GM12864 (cell line): ENCODE results near the gene NUP210.

ENCODE experiments used
- DNase-seq: peaks from one replicate; pipeline ENCODE4 v3.0.0-alpha.2; 2011; ENCODE audit warnings: low read depth
- H3K4me3 ChIP-seq: 2 replicates; pipeline ENCODE4 v1.5.1; 2011; ENCODE audit warnings: mild to moderate bottlenecking, low read depth, low read length, control low read depth
- CTCF ChIP-seq: IDR thresholded peaks from 2 replicates; pipeline ENCODE4 v1.5.1; 2011; ENCODE audit warnings: low read depth, mild to moderate bottlenecking, moderate library complexity, low read length, control low read depth, inconsistent platforms; ENCODE audit errors: missing control alignments

Gene NUP210

GRCh38 chr3:13357074-13357473, 63.0 kb downstream of the NUP210 start:
- no peak for TF ChIP-seq CTCF
- H3K4me3 ChIP-seq = no peak overlapping the region
- no peak for DNase-seq

DNA sequence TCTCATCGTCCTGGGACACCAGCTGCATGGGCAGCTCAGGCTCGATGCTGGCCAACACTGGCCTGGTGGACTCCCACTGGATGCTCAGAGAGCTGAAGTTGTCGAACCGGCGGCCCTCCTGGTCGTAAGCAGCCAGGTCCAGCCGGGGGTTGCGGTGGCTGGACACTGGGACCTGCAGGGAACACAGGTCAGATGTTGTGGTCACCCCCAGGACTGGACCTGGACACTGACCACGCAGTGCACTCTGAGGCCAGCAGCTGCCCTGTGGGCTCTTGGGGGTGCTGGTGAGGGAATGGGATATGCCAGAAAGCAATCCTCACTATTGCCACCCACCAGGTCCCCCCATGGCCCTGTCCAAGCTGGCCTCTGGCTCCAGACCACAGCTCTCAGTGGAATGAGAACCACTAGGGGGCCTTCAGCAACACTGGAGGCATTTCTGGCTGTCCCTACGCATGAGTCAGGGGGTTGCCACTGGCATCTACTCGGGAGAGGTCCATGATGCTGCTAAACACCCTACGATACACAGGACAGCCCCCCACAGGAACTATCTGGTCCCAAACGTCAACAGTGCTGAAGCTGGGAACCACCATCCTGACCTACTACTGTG, 66.1 kb downstream of the NUP210 start:
- no peak for DNase-seq
- no peak for TF ChIP-seq CTCF
- H3K4me3 ChIP-seq = no peak overlapping the region

DNA sequence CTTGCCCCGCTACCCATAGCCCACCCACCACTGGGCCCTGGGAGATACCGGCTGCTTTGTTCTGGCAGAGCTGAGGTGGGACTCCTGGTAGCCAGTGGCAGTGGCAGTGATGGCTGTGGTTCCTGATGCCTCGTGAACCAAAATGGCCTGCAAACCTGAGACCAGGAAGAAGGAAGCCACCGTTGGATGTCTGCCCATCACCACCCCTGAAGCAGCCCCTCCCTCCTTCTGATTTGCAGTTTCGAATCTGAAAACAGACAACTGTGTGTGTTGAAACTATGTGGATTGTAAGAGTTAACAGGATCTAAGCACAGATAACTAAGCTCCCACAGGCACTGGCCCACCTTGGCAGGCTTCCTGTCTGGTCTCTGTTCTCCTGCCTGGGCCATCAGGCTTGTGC, 66.6 kb downstream of the NUP210 start:
- H3K4me3 ChIP-seq = no peak overlapping the region
- no peak for TF ChIP-seq CTCF
- no peak for DNase-seq

DNA sequence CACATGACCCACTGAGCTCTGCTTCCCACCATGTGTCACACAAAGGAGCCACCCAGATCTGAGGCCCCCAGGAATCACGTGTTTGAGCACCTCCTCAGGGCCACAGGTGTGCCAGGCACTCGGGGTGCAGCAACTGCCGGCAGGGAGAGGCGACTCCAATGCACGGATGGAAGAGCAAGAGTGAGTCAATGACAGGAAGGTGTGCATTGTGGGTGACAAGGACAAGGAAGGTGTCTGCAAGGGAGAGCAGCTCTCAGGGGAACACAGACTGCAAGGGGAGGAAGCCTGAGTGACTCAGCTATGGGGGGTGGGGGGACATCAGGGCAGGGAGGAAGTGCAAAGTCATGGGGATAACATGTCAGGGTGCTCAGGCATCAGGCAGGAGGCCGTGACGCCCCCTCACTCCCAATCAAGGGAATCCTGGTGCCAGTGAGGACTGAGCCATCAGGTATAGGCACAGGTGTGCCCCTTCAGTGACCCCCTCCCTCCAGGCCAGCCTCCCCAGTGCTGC, 67.4 kb downstream of the NUP210 start:
- no peak for DNase-seq
- no peak for TF ChIP-seq CTCF
- no peak overlapping the region for H3K4me3 ChIP-seq

DNA sequence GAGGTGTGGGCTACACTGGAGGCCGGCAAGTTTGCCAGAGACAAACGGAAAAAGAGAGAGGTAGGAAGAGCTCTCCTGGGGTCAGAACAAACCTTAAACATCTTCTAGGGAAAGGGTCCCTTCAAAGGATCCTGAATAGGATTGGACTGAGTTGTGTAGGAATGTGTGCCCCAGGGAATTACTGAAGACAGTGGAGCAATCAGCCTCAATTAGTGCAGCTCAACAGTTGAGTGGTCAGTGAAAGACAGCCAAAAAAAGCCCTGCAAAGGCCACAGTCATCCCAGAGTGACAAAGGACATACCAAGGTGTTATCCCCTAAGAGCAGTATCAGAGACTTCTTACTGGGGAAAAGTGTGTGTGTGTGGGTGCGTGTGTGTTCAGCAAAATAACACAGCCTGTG, 70.3 kb downstream of the NUP210 start:
- TF ChIP-seq CTCF = no peak

DNA sequence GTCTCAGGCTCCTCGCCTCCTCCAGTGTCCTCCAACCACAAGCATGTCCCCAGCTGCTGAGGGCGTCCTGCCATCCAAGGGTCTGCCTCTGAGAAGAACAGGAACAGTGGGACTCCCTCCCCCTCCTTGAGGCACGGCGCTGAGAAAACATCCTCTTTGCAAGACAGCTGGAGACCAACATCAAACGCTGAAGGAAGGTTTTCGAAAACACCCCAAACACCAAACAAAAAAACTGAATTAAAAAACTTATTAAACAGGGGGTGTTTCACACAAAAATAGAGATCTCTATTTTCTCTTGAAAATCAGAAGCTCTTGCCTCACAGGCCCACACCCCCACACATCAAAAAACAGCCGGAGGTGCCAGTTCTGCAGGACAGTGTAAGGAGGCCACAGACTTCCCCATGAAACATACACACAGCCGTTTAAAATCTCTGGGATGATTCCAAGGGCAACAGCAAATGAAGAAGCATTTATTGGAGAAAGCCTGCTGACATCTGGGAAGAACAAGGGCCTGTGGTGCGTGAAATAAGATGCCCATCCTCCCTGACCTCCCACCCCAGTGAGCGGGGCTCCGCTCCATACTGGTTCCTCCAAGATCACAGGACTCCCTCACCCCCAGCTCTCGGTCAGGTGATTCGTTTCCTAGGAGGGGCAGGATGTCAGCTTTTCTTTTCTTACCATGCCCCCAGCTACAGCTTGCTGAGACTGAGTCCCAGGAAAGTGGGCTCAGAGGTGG, 71.3 kb downstream of the NUP210 start:
- no peak overlapping the region for H3K4me3 ChIP-seq
- TF ChIP-seq CTCF = no peak
- DNase-seq = no peak

More for the DNA sequence above, 70.3 kb downstream of the NUP210 start:
- H3K4me3 ChIP-seq = no peak overlapping the region
- DNase-seq = no peak
